Lung (tissue), 12 donors: ENCODE results near the gene LRRC4B. TPM values are rescaled to one million over a fixed set of nuclear protein-coding genes. Genes with fewer than 3 reads are reported as not detected.

Experiments
- ATAC-seq: fragments of 200-7000 bp; cut with Tn5 transposase; one replicate; pipeline ENCODE4 v1.9.1; 2020; ENCODE audit warnings: moderate number of reproducible peaks; ENCODE audit not compliant: insufficient read depth, low FRiP score
- DNase-seq, 3 donors: peaks; one replicate each; pipeline ENCODE4 v3.0.0-alpha.2; 2013 to 2017
- H3K27ac ChIP-seq, 2 donors: one replicate each; pipeline ENCODE4 v1.5.1; 2013; ENCODE audit warnings: mild to moderate bottlenecking in 2 of 2, moderate library complexity in 2 of 2, control low read depth in 1 of 2, inconsistent platforms in 1 of 2, low read depth in 1 of 2, low read length in 1 of 2
- H3K27me3 ChIP-seq, 3 donors: one replicate each; pipeline ENCODE4 v1.5.1; 2013; ENCODE audit warnings: low read length in 2 of 3; ENCODE audit not compliant: control insufficient read depth in 3 of 3, insufficient read depth in 3 of 3
- H3K36me3 ChIP-seq, 4 donors: one replicate each; pipeline ENCODE4 v1.5.1; 2013; ENCODE audit warnings: low read length in 4 of 4, mild to moderate bottlenecking in 1 of 4, moderate library complexity in 1 of 4; ENCODE audit not compliant: control insufficient read depth in 4 of 4, insufficient read depth in 4 of 4
- H3K4me1 ChIP-seq, 5 donors: one replicate each; pipeline ENCODE4 v1.5.1; 2013; ENCODE audit warnings: low read length in 5 of 5, mild to moderate bottlenecking in 2 of 5, moderate library complexity in 1 of 5; ENCODE audit not compliant: control insufficient read depth in 5 of 5, insufficient read depth in 5 of 5
- H3K4me3 ChIP-seq: one replicate; pipeline ENCODE4 v1.5.1; 2013; ENCODE audit warnings: mild to moderate bottlenecking, control low read depth, moderate library complexity
- H3K9ac ChIP-seq, 2 donors: one replicate each; pipeline ENCODE4 v1.5.1; 2013; ENCODE audit warnings: low read length in 2 of 2, control low read depth in 1 of 2; ENCODE audit not compliant: insufficient read depth in 1 of 2
- H3K9me3 ChIP-seq, 4 donors: one replicate each; pipeline ENCODE4 v1.5.1; 2013; ENCODE audit warnings: low read length in 3 of 4, mild to moderate bottlenecking in 1 of 4, moderate library complexity in 1 of 4; ENCODE audit not compliant: control insufficient read depth in 4 of 4, insufficient read depth in 3 of 4
- WGBS, 2 donors: extraction: QIAGEN DNeasy Blood & Tissue Kit; methylation state at CpG; one replicate each; pipeline ENCODE4 v1.1.7; 2013; 5-methylcytosine and 5-hydroxymethylcytosine counted together
- polyA plus RNA-seq, 2 donors: library from polyadenylated mRNA; stranded (reverse); fragments of 200-250 nt; gene quantifications; one replicate each; pipeline ENCODE4 v1.2.1, GENCODE V29; 2013
- total RNA-seq, 2 donors: library from RNA; depleted of rRNA in 1 of 2; stranded (reverse); fragments of >200 nt in 1 of 2; gene quantifications; one replicate each; pipeline ENCODE4 v1.2.1, GENCODE V29; 2014 to 2021
- TF ChIP-seq, protein P1 (sequence below): IDR thresholded peaks from 2 replicates; pipeline ENCODE4 v1.5.1; 2012; ENCODE audit warnings: mild to moderate bottlenecking; ENCODE audit errors: control extremely low read depth, extremely low read depth
- donor health status: control.
- donor health status: control.
- donor health status: Bipolar disorder and iron deficiency.
- donor health status: healthy.
- donor health status: DM: yes; HTN: yes; CAD: no.

LRRC4B gene
- total and polyA plus RNA-seq, 4 donors: 1.7 to 10.8 (median 2.7) TPM

DNA sequence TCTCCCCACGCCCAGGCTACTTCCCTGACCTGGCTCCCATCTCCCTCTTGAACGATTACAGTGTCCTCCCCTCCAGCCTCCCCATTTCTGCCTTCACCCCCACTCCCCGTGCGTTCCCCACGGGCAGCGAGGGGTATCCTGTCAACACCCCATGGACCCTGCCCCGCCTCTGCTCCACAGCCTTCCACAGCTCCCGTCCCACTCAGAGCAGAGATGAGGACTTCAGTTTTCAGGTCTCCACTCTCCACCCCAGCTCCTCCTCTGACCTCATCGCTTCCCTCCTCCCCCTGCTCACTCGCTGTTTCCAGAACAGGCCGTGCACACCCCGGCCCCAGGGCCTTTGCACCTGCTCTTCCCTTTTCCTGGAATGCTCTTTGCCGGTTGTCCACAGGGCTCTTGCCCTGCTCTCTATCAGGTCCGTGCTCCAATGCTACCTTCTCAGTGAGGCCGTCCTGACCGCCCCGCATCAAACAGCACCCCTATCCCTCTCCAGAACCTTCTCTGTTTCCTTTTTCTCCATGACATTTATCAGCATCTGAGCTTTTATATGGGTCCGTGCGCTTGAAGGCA lies 15.0 kb downstream of the LRRC4B start:
- Histone ChIP-seq H3K9me3 (peaks cover 0 to 4% (median 0%) of the 10 kb centered on the region in 4 donors), H3K27ac (no peak overlapping the region), H3K9ac (no peak overlapping the region), H3K4me1 (peaks cover 0 to 28% (median 0%) of the 10 kb centered on the region in 5 donors), H3K36me3 (no peaks in the 10 kb centered on the region), H3K27me3 (peaks cover 3 to 25% (median 3%) of the 10 kb centered on the region in 3 donors), H3K4me3 (no peak overlapping the region)
- ATAC-seq (no peak), DNase-seq (no peak)
- 77 to 78% methylated on average over 19 of the region's 19 CpGs for WGBS, 2 donors
- TF ChIP-seq, protein P1, sequence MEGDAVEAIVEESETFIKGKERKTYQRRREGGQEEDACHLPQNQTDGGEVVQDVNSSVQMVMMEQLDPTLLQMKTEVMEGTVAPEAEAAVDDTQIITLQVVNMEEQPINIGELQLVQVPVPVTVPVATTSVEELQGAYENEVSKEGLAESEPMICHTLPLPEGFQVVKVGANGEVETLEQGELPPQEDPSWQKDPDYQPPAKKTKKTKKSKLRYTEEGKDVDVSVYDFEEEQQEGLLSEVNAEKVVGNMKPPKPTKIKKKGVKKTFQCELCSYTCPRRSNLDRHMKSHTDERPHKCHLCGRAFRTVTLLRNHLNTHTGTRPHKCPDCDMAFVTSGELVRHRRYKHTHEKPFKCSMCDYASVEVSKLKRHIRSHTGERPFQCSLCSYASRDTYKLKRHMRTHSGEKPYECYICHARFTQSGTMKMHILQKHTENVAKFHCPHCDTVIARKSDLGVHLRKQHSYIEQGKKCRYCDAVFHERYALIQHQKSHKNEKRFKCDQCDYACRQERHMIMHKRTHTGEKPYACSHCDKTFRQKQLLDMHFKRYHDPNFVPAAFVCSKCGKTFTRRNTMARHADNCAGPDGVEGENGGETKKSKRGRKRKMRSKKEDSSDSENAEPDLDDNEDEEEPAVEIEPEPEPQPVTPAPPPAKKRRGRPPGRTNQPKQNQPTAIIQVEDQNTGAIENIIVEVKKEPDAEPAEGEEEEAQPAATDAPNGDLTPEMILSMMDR: no peak

GRCh38 chr19:50552540-50552939 lies 15.7 kb downstream of the LRRC4B start:
- H3K9me3 ChIP-seq: peaks cover 0 to 4% (median 0%) of the 10 kb centered on the region in 4 donors
- H3K4me3 ChIP-seq: no peak overlapping the region
- 82% methylated on average over 15 of the region's 15 CpGs for WGBS, 2 donors
- H3K9ac ChIP-seq: no peak overlapping the region
- no peak for ATAC-seq
- TF ChIP-seq, protein P1: no peak
- no peak for DNase-seq
- H3K27me3 ChIP-seq: peaks cover 0 to 25% (median 3%) of the 10 kb centered on the region in 3 donors
- no peaks in the 10 kb centered on the region for H3K36me3 ChIP-seq
- no peak overlapping the region for H3K27ac ChIP-seq
- peaks cover 0 to 28% (median 0%) of the 10 kb centered on the region in 5 donors for H3K4me1 ChIP-seq

DNA sequence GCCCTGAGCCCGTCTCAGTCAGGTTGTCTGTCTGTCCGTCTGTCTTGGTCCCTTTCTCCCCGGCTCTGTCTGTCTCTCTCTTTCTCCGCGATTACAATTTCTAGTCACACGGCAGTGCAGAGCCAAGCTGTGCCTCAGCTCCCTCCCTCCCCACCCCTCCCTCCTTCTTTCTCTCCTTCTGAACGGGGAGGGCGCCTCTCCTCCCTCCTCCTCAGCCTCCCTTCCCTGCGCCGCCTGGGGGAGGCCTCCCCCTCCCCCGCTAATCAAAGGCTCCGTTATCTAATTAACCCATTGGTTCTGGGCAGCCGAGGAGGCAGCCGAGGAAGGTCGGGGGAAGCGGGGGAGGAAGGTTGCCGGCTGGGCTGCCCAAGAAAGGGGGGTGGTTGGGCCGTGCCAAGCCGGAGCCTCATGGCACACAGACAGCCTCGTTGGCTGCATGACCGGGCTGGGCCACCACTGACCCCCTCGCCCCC lies 16.5 kb downstream of the LRRC4B start:
- TF ChIP-seq, protein P1: no peak
- no peak for ATAC-seq
- Histone ChIP-seq H3K36me3 (no peaks in the 10 kb centered on the region), H3K27ac (no peak overlapping the region), H3K4me3 (no peak overlapping the region), H3K9me3 (peaks cover 0 to 4% (median 0%) of the 10 kb centered on the region in 4 donors), H3K9ac (peak overlapping the region; percentile 19 to 51), H3K27me3 (peaks cover 0 to 25% (median 3%) of the 10 kb centered on the region in 3 donors), H3K4me1 (peaks cover 0 to 24% (median 0%) of the 10 kb centered on the region in 5 donors)
- DNase-seq: peak; percentile 52 to 81 (median 66)
- WGBS, 2 donors: 2 to 3% methylated on average over 22 of the region's 22 CpGs
